Stimulated activated CD8-positive, alpha-beta memory T cell treated with anti-CD3 and anti-CD28 coated beads, Interleukin-7, amount 100 ng/mL, for 1 hour (primary cell): ENCODE measurements around the gene NHLH2.

ENCODE experiments used
- DNase-seq, 2 donors: peaks; one replicate each; pipeline ENCODE4 v3.0.0-alpha.2; 2020; ENCODE audit warnings: low read depth in 2 of 2

NHLH2 gene

DNA sequence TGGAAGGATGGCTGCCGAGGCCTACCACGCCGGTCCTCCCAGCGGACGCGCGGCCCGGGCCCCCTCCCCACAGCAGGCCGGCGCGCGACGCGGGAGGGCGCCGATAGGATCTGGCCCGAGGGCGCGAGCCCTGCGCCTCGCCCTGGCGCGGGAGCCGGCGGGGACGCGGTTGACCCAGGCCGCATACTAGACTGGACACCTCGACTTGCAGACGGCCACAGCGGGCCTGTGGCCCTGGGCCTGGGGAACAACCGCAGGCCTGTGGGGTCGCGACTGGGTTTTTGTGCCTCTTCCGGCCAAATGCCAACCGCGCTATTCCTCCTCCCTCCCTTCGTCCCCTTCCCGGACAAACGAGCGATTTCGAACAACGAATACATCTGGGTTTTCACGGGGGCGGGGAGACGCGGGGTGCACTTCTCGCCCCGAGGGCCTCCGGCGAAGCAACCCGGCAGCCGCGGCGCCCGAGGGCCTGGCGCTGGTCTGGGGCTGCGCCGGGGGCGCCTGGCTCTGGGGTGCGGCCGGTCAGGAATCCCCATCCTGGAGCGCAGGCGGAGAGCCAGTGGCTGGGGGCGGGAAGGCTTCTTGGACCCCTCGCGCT lies 2.4 kb downstream of the NHLH2 start:
- DNase-seq: no peak

DNA sequence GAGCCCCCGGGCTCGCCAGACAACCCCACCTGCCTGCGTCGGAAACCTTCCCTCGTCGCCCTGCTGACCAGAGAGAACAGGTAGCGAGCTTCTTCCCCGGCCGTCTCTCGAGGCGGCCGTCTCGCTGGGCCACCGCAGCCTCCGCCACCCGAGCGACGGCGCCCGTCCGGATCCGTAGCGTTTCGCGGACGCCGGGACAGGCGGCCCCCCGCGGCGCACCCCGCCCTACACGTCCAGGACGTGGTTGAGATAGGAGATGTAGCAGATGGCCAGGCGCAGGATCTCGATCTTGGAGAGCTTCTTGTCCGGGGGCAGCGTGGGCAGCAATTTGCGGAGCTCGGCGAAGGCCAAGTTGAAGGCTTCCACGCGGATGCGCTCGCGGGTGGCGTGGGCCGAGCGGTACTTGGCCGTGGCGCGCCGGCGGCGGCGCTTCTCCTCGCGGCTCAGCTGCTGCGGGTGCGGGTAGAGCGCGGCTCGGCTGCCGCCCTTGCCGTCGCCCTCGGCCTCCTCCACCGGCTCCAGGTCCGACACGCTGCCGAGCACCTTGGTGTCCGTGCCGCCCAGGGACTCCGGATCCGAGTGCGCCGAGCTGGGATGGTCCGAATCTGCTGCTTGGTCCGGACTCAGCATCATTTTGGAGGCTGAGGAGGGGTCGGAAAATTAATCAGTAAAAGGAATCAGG lies 3.0 kb downstream of the NHLH2 start:
- no peak for DNase-seq

DNA sequence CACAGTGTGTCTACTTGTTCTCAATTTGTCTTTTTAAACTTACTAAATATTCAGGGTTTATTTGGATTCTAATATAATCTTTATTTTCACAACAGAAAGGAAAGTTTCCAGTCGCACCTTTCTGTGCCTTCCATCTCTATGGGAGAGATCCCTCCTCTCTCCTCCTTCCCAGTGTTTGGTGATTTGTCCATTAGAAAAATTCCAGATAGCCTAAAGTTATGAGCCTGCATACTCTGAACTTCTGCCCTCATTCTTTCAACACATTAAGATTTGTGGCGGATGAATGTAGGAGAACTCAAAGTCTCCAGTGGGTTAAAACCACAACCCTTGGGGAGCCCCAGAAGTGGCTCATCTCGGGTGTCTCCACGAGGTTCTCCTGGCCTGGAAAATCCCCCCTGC lies 3.6 kb downstream of the NHLH2 start:
- no peak for DNase-seq

GRCh38 chr1:115833856-115834255 lies 7.1 kb downstream of the NHLH2 start:
- DNase-seq: no peak

GRCh38 chr1:115832651-115833050 lies 8.3 kb downstream of the NHLH2 start:
- no peak for DNase-seq

GRCh38 chr1:115830963-115831362 lies 10.0 kb downstream of the NHLH2 start:
- no peak for DNase-seq

GRCh38 chr1:115829947-115830346 lies 11.0 kb downstream of the NHLH2 start:
- DNase-seq: no peak

GRCh38 chr1:115829023-115829674 lies 11.8 kb downstream of the NHLH2 start:
- DNase-seq: no peak

DNA sequence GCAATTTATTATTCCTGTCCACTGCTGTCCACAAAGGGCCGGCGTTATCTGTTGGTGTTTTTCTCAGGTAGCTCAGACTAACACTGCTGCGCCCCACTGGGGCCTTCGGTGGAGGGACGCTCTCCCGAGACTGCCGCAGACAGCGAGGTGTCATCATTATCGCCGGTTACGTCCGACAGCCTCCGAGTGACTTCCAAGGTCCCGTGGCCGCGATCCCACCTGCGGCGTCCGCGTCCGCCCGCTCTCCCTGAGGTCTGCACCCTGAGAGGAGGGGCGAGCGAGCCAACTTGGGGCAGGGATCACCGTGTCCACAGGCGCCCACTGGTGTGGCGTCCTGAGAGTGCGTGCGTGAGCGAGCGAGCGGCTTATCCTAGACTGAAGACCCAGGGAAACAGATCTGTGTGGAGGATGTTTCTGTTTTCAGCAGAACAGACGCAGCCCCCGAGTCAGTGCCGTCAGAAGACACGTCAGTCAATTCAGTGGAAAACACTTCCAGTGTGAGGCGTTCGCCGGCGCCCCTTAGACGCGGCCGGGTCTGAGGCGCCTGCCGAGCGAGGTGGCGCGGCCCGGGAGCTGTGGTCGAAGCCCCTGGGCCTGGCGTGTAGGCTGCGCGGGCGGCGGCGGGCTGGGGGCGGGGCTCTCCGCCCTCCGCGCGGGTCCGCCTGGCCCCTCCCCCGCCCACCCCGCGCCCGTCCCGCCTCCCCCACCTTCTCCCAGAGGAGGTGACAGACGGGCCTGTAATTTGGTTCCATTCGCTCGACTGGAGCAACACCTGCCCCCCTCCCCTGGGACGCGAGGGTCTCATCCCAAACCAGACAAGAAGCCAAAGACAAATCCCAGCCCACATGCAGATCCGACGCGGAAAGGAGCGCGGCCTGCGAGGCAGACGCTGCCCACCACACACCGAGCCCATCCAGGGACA lies 12.6 kb downstream of the NHLH2 start:
- DNase-seq: no peak

DNA sequence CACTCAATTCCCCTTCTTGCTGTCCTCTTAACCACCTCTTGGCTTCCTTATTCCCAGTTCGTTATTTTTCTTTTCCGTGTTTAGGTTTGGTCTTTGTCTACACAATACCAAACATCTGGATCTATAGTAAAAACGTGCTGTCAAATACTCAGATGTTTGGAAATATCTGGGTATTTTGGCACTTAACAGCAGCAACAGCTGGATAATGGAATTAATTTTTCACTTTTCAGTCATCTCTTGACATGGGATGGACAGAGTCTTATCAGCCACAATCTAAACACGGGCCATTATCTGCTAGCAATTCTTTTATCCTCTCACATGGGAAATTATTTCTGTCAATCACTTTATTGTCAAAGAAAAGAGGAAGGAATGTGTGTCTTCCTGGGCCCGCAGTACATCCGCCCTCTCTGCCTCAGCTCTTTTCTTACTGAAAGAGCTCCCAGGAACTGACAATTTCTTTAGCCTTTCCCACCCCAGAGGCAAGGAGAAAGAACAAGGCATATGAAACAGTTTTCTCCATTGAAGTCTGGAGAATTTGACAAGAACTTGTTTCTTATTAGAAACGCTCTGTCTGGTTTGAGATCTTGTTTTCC lies 13.4 kb downstream of the NHLH2 start:
- DNase-seq: no peak

DNA sequence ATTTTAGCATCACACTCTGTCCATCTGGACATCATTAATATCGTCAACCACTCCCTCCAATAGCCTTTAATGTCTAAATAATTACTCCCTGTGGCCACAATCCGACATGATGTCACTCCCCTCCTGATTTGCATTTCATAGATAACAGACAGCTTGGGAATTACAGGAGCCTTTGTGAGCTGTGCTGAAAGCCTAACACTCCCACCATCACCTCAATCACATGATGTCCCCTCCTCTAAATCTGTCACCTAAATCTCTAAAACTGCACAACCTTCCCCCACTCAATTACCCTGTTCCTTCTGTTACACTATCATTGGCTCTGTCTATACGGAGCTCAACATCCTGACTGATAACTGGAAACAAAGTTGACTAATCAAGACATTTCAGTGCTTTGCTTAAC lies 14.3 kb downstream of the NHLH2 start:
- DNase-seq: no peak

DNA sequence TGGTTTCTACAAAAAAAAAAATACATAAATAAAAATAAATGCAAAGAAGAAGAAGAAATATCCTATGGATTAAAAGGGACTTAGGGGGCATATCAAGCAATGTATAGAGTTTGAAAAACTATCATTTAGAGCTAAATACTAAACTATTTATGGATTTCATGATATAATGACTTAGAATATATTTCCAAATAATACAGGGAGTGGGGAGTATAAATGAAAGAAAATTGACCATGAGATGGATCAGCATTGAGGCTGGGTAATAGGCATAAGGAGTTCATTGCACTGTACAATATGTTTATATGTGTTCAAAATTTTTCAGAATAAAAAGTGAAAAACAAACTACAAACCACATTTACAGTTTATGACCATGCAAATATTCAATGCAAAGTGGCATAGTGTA lies 18.8 kb downstream of the NHLH2 start:
- DNase-seq: no peak

DNA sequence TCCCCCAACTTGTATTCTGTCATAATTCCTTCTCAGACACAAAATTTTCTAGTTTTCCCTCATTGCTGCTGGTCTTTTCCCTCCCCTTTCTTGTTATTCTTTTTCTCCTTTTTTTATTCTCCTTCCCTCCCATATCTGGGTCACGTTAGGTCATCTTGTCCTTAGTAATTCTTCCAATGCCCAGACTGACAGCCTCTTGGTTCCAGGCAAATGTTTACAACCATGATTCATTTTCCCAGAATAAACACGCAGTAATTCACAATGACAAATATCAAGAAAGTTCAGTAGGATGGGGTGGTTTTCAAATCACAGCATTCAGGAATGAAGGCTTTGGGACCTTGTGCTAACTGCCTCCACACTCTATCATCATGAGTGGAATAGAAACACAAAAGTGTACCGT lies 25.2 kb downstream of the NHLH2 start:
- DNase-seq: no peak

DNA sequence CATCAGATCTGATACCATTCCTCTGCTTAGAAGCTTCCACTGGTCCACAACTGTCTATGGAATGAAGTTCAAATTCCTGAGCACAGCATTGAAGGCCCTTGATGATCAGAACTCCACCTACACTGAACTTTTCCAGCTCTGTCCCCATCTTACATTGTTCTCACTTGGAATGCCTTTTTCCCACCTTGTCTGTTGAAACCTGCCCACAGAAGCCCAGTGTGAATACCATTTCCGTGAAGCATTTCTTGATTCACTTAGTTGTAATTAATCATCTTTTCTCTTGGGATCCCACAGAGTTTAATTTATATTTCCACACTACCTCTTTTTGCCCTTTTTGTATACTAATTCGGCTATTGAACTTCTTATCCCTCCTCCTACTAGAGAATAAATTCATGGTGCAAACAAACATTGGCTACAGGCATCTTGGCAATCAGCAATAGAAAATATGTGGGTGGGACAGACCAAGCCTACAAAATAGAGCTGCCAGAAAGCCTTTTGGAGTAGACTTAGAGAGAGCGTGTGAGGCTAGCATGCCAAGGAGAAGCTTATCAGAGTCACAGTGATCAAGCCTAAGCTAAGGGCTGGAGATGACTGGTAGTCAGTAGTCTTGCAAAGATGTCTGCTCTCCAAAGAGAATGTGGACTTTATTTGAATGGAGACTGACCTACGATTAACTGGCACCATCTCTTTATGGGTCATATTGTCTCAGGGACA lies 26.1 kb downstream of the NHLH2 start:
- no peak for DNase-seq

DNA sequence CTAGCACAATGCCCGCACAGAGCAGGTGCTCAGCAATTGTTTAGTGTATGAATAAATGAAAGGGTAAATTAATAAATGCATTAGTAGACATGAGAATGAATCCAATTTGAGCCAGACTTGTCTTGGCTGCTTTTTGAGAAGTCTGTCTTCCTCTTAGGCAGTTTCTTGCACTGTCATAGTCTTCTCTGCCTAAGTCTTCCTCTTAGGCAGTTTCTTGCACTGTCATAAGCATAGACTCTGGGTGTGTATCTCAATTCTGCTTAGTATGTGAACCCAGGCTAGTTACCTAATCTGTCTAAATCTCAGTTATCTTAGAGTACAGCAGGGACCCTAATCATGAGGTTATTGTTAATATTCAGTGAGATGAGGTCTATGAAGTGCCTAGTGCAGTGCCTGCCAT lies 27.2 kb downstream of the NHLH2 start:
- no peak for DNase-seq

DNA sequence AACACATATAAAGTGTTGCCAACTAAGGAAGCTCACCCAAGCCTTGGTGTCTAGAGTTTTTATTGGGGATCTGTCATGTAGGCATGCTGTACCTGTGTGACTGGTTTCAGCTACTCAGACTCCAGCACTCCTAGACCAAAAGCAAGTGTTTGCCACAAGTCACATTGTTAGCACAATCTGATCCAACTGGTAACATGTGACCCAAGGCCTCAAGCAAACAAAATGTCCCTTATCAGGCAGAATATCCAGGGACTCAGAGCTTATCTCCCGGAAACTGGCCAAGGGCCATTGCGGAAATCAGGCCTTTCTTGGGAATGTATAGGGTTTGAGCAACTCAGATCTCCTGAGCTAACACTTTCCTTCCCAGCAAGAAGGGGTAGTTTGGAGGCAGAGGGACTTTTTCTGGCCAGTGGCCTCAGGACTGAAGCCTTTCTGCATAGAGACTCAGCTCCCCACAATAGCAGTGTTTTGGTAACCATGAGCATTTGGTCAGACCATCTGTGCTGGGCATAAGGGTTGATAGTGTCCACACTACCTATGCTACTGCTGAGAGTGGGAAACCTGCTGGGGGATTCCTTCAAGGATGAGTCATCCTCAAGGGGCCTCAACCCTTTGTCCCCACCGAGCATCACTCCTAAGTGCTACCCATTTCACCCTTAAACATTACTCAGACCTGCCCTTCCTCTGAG lies 29.6 kb downstream of the NHLH2 start:
- DNase-seq: no peak

DNA sequence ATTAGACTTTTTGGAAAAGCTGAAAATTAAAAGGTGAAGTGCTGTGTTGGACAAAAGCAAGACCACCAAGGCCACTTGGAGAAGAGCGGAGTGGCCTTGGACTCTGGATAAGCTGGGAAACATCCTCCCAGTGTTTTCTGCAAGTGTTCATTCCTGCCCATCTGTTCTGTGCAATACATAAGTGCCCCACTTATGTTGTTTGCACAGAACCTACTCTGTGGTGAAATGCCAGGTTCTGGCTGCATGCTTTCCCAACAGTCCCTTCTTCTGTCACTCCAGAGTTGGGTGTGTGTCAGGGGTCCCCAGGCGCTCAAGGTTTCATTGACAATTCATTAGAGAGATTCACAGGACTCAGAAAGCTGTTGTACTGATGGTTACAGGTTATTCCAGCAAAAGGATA lies 30.3 kb downstream of the NHLH2 start:
- DNase-seq: no peak

GRCh38 chr1:115809847-115810246 lies 31.1 kb downstream of the NHLH2 start:
- DNase-seq: no peak

DNA sequence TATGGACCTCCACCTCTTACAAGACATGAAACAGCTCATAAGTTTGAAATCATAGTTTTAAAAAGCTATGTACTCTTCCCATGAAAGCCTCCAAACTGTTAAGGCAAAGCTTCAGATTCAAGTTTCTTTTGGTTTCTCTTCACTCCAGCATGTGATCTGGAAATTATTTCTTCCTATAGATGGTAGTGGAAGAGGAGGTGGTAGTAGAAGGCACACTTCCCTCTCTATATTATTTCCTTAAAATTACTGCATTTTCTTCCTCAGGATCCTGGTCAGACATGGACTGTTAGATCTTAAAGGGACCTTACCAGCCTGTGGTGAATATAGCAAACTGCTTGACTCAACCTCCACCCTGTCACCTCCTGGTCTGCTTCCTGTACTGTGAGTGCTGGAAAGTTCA lies 31.9 kb downstream of the NHLH2 start:
- DNase-seq: no peak

DNA sequence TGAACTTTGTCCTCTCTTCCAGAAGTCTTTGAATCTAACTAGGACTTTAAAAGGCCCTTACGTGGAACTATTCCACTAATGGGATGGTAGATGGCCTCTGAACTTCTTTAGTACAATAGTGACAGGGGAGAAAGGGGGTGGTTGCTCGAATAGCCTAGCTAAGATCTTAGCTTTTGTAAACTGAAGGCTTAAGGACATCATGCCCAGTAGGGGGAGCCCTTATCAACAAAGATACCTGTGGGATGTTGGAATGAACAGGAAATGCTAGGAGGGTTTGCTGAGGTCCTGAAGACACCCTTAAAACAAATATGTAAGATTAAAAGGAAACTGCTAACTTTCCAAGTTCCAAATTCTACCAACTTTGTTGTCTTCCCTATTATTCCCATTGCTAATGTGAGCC lies 33.2 kb downstream of the NHLH2 start:
- no peak for DNase-seq

DNA sequence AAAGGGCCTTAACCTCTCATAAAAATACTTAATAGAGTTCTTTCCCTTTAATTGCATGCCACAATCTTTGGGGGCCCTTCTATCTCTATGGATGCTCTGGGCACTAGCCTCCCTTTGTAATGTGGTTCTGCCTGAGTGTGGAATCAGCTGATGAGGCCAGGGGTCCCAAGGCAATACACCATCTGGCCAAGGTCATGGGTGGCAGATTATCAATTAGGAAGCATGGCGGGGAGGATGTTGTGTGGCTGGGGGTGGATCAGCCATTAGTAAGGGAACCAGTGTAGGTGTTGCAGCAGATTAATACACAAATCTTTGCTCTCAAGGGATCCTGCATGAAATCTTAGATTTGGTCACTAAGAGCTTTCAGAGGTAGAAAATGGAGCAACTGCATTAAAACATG lies 35.3 kb downstream of the NHLH2 start:
- no peak for DNase-seq
